Neural crest cell (in vitro differentiated cells): ENCODE data around the gene SCO1. TPM values are rescaled to one million over a fixed set of nuclear protein-coding genes. Genes with fewer than 3 reads are reported as not detected.
A peak's percentile ranks its signal among the peaks of the same experiment; 100 is the strongest.

Experiments
- DNase-seq: peaks from one replicate; pipeline ENCODE4 v3.0.0; 2021; ENCODE audit warnings: low read depth, mixed read lengths, low spot score
- H3K27ac Mint-ChIP-seq: one replicate; pipeline ENCODE4 v1.8.0; 2021; ENCODE audit warnings: mild to moderate bottlenecking, mixed read lengths; ENCODE audit not compliant: unreplicated experiment
- H3K27me3 Mint-ChIP-seq: 2 replicates; pipeline ENCODE4 v1.8.0; 2021; ENCODE audit warnings: low read depth, mild to moderate bottlenecking, mixed read lengths
- H3K36me3 Mint-ChIP-seq: 2 replicates; pipeline ENCODE4 v1.8.0; 2021; ENCODE audit warnings: low read depth, mild to moderate bottlenecking, mixed read lengths
- H3K4me1 Mint-ChIP-seq: 2 replicates; pipeline ENCODE4 v1.8.0; 2021; ENCODE audit warnings: mixed read lengths
- H3K4me3 Mint-ChIP-seq: one replicate; pipeline ENCODE4 v1.8.0; 2021; ENCODE audit warnings: mild to moderate bottlenecking, mixed read lengths
- H3K9me3 Mint-ChIP-seq: 2 replicates; pipeline ENCODE4 v1.8.0; 2021; ENCODE audit warnings: mixed read lengths
- CTCF ChIP-seq: fragments of 200-600 bp; sonication (generic); conservative IDR thresholded peaks from 2 replicates; pipeline ENCODE4 v1.5.0; 2021; ENCODE audit warnings: antibody characterized with exemption, mild to moderate bottlenecking
- long read RNA-seq: library from polyadenylated mRNA; unstranded; transcript quantifications from one replicate; pipeline ENCODE4 v2.0.0, GENCODE V29; 2020
- total RNA-seq: library from RNA; stranded (reverse); gene quantifications from 2 replicates; pipeline ENCODE4 v1.2.1, GENCODE V29; 2021

SCO1 gene
- total RNA-seq: 32.5 and 36.2 TPM in 2 replicates
- long read RNA-seq, full-length matches to known transcripts: 98 of 106 reads
- long read RNA-seq, partial matches to known transcripts: 1 of 106 reads
- long read RNA-seq, other reads (novel, unspliced or antisense): 7 of 106 reads

- Mint-ChIP-seq H3K36me3 (no peaks in the 10 kb centered on the region), H3K27ac (peak within 1 kb of the TSS; percentile 91), H3K4me3 (peak within 1 kb of the TSS; percentile 91), H3K9me3 (no peaks in the 10 kb centered on the region), H3K4me1 (peaks cover 38% of the 10 kb centered on the region), H3K27me3 (no peaks in the 10 kb centered on the region)
- DNase-seq: peak; percentile 79
- TF ChIP-seq CTCF: peak; percentile 56
These were observed at the start of gene SCO1, which contains the start of gene ADPRM for GRCh38 chr17:10697092-10698081. Gene SCO1, minus strand, starts transcription at chr17:10697533. Its CDS starts 26 bp downstream, at chr17:10697507. Gene ADPRM, plus strand, starts transcription at chr17:10697594. Its CDS starts 7,333 bp downstream, at chr17:10704927.

- DNase-seq: no peak
- H3K36me3 Mint-ChIP-seq: no peaks in the 10 kb centered on the region
- H3K9me3 Mint-ChIP-seq: no peaks in the 10 kb centered on the region
- no peak overlapping the region for H3K27ac Mint-ChIP-seq
- peaks cover 12% of the 10 kb centered on the region for H3K4me1 Mint-ChIP-seq
- no peak overlapping the region for H3K4me3 Mint-ChIP-seq
- peaks cover 2% of the 10 kb centered on the region for H3K27me3 Mint-ChIP-seq
- no peak for TF ChIP-seq CTCF
These were observed 47.9 kb upstream of the SCO1 start for GRCh38 chr17:10745231-10745630.

GRCh38 chr17:10744501-10745000, 47.2 kb upstream of the SCO1 start:
- no peaks in the 10 kb centered on the region for H3K9me3 Mint-ChIP-seq
- no peak overlapping the region for H3K4me3 Mint-ChIP-seq
- DNase-seq: no peak
- no peak overlapping the region for H3K27ac Mint-ChIP-seq
- H3K4me1 Mint-ChIP-seq: peaks cover 14% of the 10 kb centered on the region
- no peak for TF ChIP-seq CTCF
- H3K36me3 Mint-ChIP-seq: no peaks in the 10 kb centered on the region
- peaks cover 4% of the 10 kb centered on the region for H3K27me3 Mint-ChIP-seq

- no peak overlapping the region for H3K27ac Mint-ChIP-seq
- H3K4me3 Mint-ChIP-seq: no peak overlapping the region
- H3K27me3 Mint-ChIP-seq: peaks cover 7% of the 10 kb centered on the region
These were observed 46.1 kb upstream of the SCO1 start for GRCh38 chr17:10743316-10744009.

More at GRCh38 chr17:10743316-10744009, 46.1 kb upstream of the SCO1 start:
- DNase-seq: no peak
- no peak for TF ChIP-seq CTCF
- Mint-ChIP-seq H3K9me3 (no peaks in the 10 kb centered on the region), H3K36me3 (no peaks in the 10 kb centered on the region), H3K4me1 (peaks cover 12% of the 10 kb centered on the region)
